Keratinocyte (primary cell): ENCODE measurements around the gene KRT5.

Experiments used
- EZH2 ChIP-seq: IDR thresholded peaks from one replicate; pipeline ENCODE4 v1.6.1; 2012; ENCODE audit warnings: inconsistent platforms, mild to moderate bottlenecking, low read length, moderate library complexity
- TF ChIP-seq, protein P1 (sequence below), 3 experiments: IDR thresholded peaks in 1 of 3; conservative IDR thresholded peaks in 1 of 3; optimal IDR thresholded peaks in 1 of 3; 2 replicates in 2 of 3; 3 replicates in 1 of 3; pipeline versions ENCODE3 to v1.5.1; 2011; ENCODE audit warnings: low read length in 3 of 3, mild to moderate bottlenecking in 3 of 3, moderate library complexity in 2 of 3, control low read depth in 1 of 3, inconsistent platforms in 1 of 3; ENCODE audit not compliant: insufficient read depth in 2 of 3; ENCODE audit errors: extremely low read depth in 1 of 3

DNA sequence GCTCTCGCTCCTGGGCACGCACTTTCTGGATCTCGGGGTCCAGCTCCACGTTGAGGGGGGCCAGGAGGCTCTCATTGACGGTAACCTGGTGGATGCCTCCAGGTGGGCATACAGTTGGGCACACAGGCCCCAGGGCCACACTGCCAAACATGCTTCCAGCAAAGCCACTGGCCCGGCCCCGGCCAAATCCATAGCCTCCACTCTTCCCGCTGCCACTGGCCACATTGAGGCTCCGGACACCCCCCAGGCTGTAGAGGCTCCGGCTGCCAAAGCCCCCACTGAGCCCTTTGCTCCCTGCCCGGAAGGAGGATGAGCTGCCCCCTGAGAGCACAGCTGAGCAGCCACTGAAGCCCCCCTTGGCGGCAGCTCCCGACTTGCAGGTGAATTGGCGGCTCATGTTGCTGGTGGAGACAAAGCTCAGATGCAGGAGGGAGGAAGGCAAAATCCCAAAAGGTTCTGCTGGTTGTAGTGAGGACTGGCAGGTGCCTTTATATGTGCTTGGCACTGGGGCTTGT, 32.5 kb upstream of the KRT5 start, which contains the start of gene KRT71:
- TF ChIP-seq, protein P1, sequence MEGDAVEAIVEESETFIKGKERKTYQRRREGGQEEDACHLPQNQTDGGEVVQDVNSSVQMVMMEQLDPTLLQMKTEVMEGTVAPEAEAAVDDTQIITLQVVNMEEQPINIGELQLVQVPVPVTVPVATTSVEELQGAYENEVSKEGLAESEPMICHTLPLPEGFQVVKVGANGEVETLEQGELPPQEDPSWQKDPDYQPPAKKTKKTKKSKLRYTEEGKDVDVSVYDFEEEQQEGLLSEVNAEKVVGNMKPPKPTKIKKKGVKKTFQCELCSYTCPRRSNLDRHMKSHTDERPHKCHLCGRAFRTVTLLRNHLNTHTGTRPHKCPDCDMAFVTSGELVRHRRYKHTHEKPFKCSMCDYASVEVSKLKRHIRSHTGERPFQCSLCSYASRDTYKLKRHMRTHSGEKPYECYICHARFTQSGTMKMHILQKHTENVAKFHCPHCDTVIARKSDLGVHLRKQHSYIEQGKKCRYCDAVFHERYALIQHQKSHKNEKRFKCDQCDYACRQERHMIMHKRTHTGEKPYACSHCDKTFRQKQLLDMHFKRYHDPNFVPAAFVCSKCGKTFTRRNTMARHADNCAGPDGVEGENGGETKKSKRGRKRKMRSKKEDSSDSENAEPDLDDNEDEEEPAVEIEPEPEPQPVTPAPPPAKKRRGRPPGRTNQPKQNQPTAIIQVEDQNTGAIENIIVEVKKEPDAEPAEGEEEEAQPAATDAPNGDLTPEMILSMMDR (optimal IDR thresholded peaks at IDR 0.05 in 1 of 3, IDR thresholded peaks at IDR 0.05 in 1 of 3, conservative IDR thresholded peaks at IDR 0.05 in 1 of 3; ENCODE audit: extremely low read depth in 1 of 3, insufficient read depth in 2 of 3, low read length in 3 of 3) = no peak
- no peak for TF ChIP-seq EZH2
